Measurements from ENCODE around the gene ETV4.

DNA sequence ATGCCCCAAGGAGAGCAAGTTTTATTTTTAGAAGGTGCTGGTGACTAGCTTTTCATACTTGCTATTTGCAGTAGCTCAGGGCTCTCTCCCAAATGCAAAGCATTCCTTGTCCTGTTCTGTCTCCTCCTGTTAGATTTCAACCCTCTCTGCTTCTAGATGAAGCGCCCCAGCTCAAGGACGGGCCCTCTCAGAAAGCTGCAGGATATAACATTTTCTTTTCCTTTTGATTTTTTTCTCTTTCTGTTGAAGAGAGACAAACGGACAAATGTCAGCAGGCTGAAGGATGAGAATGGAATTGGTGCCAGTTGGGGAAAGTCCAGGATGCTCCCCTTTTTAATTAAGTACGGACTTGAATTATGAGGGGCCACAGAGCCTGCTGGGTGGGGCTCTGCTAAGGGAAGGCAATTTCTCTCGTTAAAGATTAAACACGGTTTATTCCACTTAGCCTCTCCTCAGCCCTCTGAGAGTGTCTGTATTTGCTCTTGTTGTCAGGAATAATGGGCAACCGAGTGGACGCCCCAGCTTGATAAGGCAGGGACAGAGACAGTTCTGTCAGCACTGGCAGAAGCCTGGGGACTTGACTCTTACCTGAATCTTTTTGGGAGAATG lies 6.2 kb upstream of the ETV4 start:
- TF ChIP-seq, protein P1, sequence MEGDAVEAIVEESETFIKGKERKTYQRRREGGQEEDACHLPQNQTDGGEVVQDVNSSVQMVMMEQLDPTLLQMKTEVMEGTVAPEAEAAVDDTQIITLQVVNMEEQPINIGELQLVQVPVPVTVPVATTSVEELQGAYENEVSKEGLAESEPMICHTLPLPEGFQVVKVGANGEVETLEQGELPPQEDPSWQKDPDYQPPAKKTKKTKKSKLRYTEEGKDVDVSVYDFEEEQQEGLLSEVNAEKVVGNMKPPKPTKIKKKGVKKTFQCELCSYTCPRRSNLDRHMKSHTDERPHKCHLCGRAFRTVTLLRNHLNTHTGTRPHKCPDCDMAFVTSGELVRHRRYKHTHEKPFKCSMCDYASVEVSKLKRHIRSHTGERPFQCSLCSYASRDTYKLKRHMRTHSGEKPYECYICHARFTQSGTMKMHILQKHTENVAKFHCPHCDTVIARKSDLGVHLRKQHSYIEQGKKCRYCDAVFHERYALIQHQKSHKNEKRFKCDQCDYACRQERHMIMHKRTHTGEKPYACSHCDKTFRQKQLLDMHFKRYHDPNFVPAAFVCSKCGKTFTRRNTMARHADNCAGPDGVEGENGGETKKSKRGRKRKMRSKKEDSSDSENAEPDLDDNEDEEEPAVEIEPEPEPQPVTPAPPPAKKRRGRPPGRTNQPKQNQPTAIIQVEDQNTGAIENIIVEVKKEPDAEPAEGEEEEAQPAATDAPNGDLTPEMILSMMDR (IDR thresholded peaks at IDR 0.05): no peak
- no peak for TF ChIP-seq RCOR1 (IDR thresholded peaks at IDR 0.05; ENCODE audit: low read length)
